HEK293 (cell line): ENCODE measurements around the gene KCNQ1.

Experiments used
- ATF2 ChIP-seq: fragments of 450-650 bp; formaldehyde crosslinking; IDR thresholded peaks from 2 replicates; pipeline ENCODE4 v1.5.1; 2016; ENCODE audit warnings: missing biosample characterization, missing genetic modification characterization, low read depth
- CTCF ChIP-seq: fragments of 450-650 bp; formaldehyde crosslinking; IDR thresholded peaks from 2 replicates; pipeline ENCODE4 v1.5.1; 2016; ENCODE audit warnings: missing biosample characterization, missing genetic modification characterization
- REST ChIP-seq: fragments of 450-650 bp; formaldehyde crosslinking; IDR thresholded peaks from 2 replicates; pipeline ENCODE4 v1.5.1; 2016; ENCODE audit warnings: missing biosample characterization, missing genetic modification characterization
- TCF7L2 ChIP-seq: IDR thresholded peaks from 2 replicates; pipeline ENCODE4 v1.6.1; 2011; ENCODE audit warnings: low read depth, mild to moderate bottlenecking, inconsistent platforms, low read length, moderate library complexity, borderline replicate concordance
- ZBTB7A ChIP-seq: fragments of 450-650 bp; formaldehyde crosslinking; IDR thresholded peaks from 2 replicates; pipeline ENCODE4 v1.5.1; 2016; ENCODE audit warnings: low read depth, missing biosample characterization, missing genetic modification characterization
- ZNF19 ChIP-seq: fragments of 450-650 bp; formaldehyde crosslinking; IDR thresholded peaks from 2 replicates; pipeline ENCODE4; 2016; ENCODE audit warnings: missing biosample characterization, missing genetic modification characterization, low read depth
- ZNF501 ChIP-seq: fragments of 450-650 bp; formaldehyde crosslinking; IDR thresholded peaks from 2 replicates; pipeline ENCODE4 v1.5.1; 2016; ENCODE audit warnings: missing biosample characterization, missing genetic modification characterization
- ZNF513 ChIP-seq: fragments of 450-650 bp; IDR thresholded peaks from 2 replicates; pipeline ENCODE4 v1.5.1; 2018; ENCODE audit warnings: missing biosample characterization, missing genetic modification characterization
- ZNF585B ChIP-seq: fragments of 450-650 bp; formaldehyde crosslinking; IDR thresholded peaks from 2 replicates; pipeline ENCODE4 v1.5.1; 2016; ENCODE audit warnings: missing biosample characterization, missing genetic modification characterization
- ZNF660 ChIP-seq: fragments of 450-650 bp; IDR thresholded peaks from 2 replicates; pipeline ENCODE4 v1.5.1; 2018; ENCODE audit warnings: missing biosample characterization, mild to moderate bottlenecking, missing genetic modification characterization
- ZSCAN5A ChIP-seq: fragments of 450-650 bp; formaldehyde crosslinking; IDR thresholded peaks from 2 replicates; pipeline ENCODE4 v1.5.1; 2016; ENCODE audit warnings: missing biosample characterization, missing genetic modification characterization

GRCh38 chr11:2739531-2740274 lies 294.9 kb downstream of the KCNQ1 start:
- TF ChIP-seq ZNF501 (tag by site-specific recombination) = no peak
- no peak for TF ChIP-seq ZBTB7A (tag by site-specific recombination)
- no peak for TF ChIP-seq ZSCAN5A (tag by site-specific recombination)
- TF ChIP-seq ATF2 (tag by site-specific recombination) = no peak
- TF ChIP-seq CTCF (tag by site-specific recombination) = no peak
- no peak for TF ChIP-seq ZNF513 (tag by site-specific recombination)
- no peak for TF ChIP-seq ZNF660 (tag by site-specific recombination)
- TF ChIP-seq ZNF19 = no peak
- TF ChIP-seq ZNF585B (tag by site-specific recombination) = no peak
- no peak for TF ChIP-seq TCF7L2
- no peak for TF ChIP-seq REST (tag by site-specific recombination)
